ENCODE measurements around the gene MAB21L4.

MAB21L4 gene

GRCh38 chr2:240878341-240878936, 17.5 kb downstream of the MAB21L4 start:
- no peaks in the 10 kb centered on the region for H3K4me1 ChIP-seq
- H2AFZ ChIP-seq: no peak overlapping the region
- TF ChIP-seq CTCF (IDR thresholded peaks at IDR 0.05): no peak
- no peak overlapping the region for H3K27ac ChIP-seq
- no peaks in the 10 kb centered on the region for H3K9me3 ChIP-seq (ENCODE audit: control insufficient read depth, low read length)
- H3K79me2 ChIP-seq: no peaks in the 10 kb centered on the region
- H3K36me3 ChIP-seq (ENCODE audit: control insufficient read depth, insufficient read depth, low read length): no peaks in the 10 kb centered on the region
- H3K9ac ChIP-seq: no peak overlapping the region
- H3K27me3 ChIP-seq (ENCODE audit: control insufficient read depth, insufficient read depth, low read length): no peaks in the 10 kb centered on the region
- H3K4me3 ChIP-seq (ENCODE audit: low read depth, low read length): no peak overlapping the region
- no peak overlapping the region for H3K4me2 ChIP-seq (ENCODE audit: low read length)

- H3K9ac ChIP-seq: no peak overlapping the region
- H3K27me3 ChIP-seq (ENCODE audit: control insufficient read depth, insufficient read depth, low read length): no peaks in the 10 kb centered on the region
- TF ChIP-seq CTCF (IDR thresholded peaks at IDR 0.05): no peak
- H3K36me3 ChIP-seq (ENCODE audit: control insufficient read depth, insufficient read depth, low read length): no peaks in the 10 kb centered on the region
- H3K27ac ChIP-seq: no peak overlapping the region
- no peaks in the 10 kb centered on the region for H3K4me1 ChIP-seq
- no peaks in the 10 kb centered on the region for H3K79me2 ChIP-seq
- H3K9me3 ChIP-seq (ENCODE audit: control insufficient read depth, low read length): no peaks in the 10 kb centered on the region
- H3K4me3 ChIP-seq (ENCODE audit: low read depth, low read length): no peak overlapping the region
- H2AFZ ChIP-seq: no peak overlapping the region
- no peak overlapping the region for H3K4me2 ChIP-seq (ENCODE audit: low read length)
Measured at GRCh38 chr2:240877460-240878340, 18.3 kb downstream of the MAB21L4 start.

- no peak overlapping the region for H2AFZ ChIP-seq
- TF ChIP-seq CTCF (IDR thresholded peaks at IDR 0.05): no peak
- H3K4me2 ChIP-seq (ENCODE audit: low read length): no peak overlapping the region
- H3K9me3 ChIP-seq (ENCODE audit: control insufficient read depth, low read length): no peaks in the 10 kb centered on the region
- H3K36me3 ChIP-seq (ENCODE audit: control insufficient read depth, insufficient read depth, low read length): no peaks in the 10 kb centered on the region
- H3K79me2 ChIP-seq: no peaks in the 10 kb centered on the region
- H3K4me3 ChIP-seq (ENCODE audit: low read depth, low read length): no peak overlapping the region
- no peak overlapping the region for H3K9ac ChIP-seq
- no peak overlapping the region for H3K27ac ChIP-seq
- no peaks in the 10 kb centered on the region for H3K27me3 ChIP-seq (ENCODE audit: control insufficient read depth, insufficient read depth, low read length)
- no peaks in the 10 kb centered on the region for H3K4me1 ChIP-seq
Measured at GRCh38 chr2:240876475-240877251, 19.3 kb downstream of the MAB21L4 start.

GRCh38 chr2:240876035-240876474, 19.9 kb downstream of the MAB21L4 start:
- H3K27ac ChIP-seq: no peak overlapping the region
- H3K4me3 ChIP-seq (ENCODE audit: low read depth, low read length): no peak overlapping the region
- H2AFZ ChIP-seq: no peak overlapping the region
- H3K9ac ChIP-seq: no peak overlapping the region
- no peaks in the 10 kb centered on the region for H3K9me3 ChIP-seq (ENCODE audit: control insufficient read depth, low read length)
- no peaks in the 10 kb centered on the region for H3K4me1 ChIP-seq
- H3K27me3 ChIP-seq (ENCODE audit: control insufficient read depth, insufficient read depth, low read length): no peaks in the 10 kb centered on the region
- no peak overlapping the region for H3K4me2 ChIP-seq (ENCODE audit: low read length)
- no peak for TF ChIP-seq CTCF (IDR thresholded peaks at IDR 0.05)
- no peaks in the 10 kb centered on the region for H3K36me3 ChIP-seq (ENCODE audit: control insufficient read depth, insufficient read depth, low read length)
- no peaks in the 10 kb centered on the region for H3K79me2 ChIP-seq
